ENCODE measurements around the gene TMEM42. TPM values are rescaled to one million over a fixed set of nuclear protein-coding genes. Genes with fewer than 3 reads are reported as not detected.

TMEM42 gene
- total RNA-seq, 1 experiment from 2014 or later, result 15.0 TPM

DNA sequence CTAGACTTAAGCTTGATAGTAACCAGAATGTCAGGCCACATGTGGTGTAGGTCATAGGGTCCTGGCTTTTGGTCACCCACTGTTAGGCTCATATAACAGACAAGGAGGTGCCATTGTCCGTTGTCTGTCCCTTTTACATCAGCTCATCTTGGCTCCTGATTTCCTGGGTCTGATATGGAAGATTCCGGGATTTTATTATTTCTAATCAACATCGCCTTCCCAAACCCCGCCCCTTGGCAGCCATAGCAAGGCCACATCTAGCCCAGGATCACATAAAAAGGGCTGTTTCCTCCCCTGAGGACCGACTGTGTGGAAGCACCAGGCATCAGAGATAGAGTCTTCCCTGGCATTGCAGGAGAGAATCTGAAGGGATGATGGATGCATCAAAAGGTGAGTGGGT lies 12.6 kb downstream of the TMEM42 start, which contains the start of gene TGM4:
Gene TGM4, plus strand, starts transcription at position 301 of the 400 bp plus-strand sequence. Its CDS starts 71 bp downstream, at position 372.
- no peaks in the 10 kb centered on the region for H3K9me3 Mint-ChIP-seq
- POLR2A ChIA-PET, result no interaction called here
- H3K27me3 Mint-ChIP-seq (ENCODE audit: low read depth), result no peaks in the 10 kb centered on the region
- TF ChIP-seq HMGA2 (CRISPR knock-in tag; IDR thresholded peaks at IDR 0.05) (no peak), ETV6 (CRISPR knock-in tag; IDR thresholded peaks at IDR 0.05) (no peak), CREB1 (CRISPR knock-in tag; IDR thresholded peaks at IDR 0.05) (no peak), NFATC4 (CRISPR knock-in tag; IDR thresholded peaks at IDR 0.05) (no peak), NFE2L1 (CRISPR knock-in tag; IDR thresholded peaks at IDR 0.05) (no peak), JUN (CRISPR knock-in tag; IDR thresholded peaks at IDR 0.05) (no peak), GRHL2 (CRISPR knock-in tag; IDR thresholded peaks at IDR 0.05; ENCODE audit: insufficient replicate concordance, severe bottlenecking) (no peak), GTF2I (CRISPR knock-in tag; conservative IDR thresholded peaks at IDR 0.05) (no peak), RORB (CRISPR knock-in tag; IDR thresholded peaks at IDR 0.05) (no peak), ZNF263 (CRISPR knock-in tag; IDR thresholded peaks at IDR 0.05; ENCODE audit: low read depth) (no peak), TEAD1 (CRISPR knock-in tag; IDR thresholded peaks at IDR 0.05) (no peak), ZNF423 (CRISPR knock-in tag; IDR thresholded peaks at IDR 0.05) (no peak), ZNF232 (CRISPR knock-in tag; IDR thresholded peaks at IDR 0.05) (no peak), SMAD4 (CRISPR knock-in tag; IDR thresholded peaks at IDR 0.05) (no peak)
- TF ChIP-seq, protein P1, sequence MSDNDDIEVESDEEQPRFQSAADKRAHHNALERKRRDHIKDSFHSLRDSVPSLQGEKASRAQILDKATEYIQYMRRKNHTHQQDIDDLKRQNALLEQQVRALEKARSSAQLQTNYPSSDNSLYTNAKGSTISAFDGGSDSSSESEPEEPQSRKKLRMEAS (CRISPR knock-in tag; IDR thresholded peaks at IDR 0.05), result no peak
- TF ChIP-seq, protein P2, sequence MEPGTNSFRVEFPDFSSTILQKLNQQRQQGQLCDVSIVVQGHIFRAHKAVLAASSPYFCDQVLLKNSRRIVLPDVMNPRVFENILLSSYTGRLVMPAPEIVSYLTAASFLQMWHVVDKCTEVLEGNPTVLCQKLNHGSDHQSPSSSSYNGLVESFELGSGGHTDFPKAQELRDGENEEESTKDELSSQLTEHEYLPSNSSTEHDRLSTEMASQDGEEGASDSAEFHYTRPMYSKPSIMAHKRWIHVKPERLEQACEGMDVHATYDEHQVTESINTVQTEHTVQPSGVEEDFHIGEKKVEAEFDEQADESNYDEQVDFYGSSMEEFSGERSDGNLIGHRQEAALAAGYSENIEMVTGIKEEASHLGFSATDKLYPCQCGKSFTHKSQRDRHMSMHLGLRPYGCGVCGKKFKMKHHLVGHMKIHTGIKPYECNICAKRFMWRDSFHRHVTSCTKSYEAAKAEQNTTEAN (CRISPR knock-in tag; IDR thresholded peaks at IDR 0.05), result no peak
- TF ChIP-seq, protein P3, sequence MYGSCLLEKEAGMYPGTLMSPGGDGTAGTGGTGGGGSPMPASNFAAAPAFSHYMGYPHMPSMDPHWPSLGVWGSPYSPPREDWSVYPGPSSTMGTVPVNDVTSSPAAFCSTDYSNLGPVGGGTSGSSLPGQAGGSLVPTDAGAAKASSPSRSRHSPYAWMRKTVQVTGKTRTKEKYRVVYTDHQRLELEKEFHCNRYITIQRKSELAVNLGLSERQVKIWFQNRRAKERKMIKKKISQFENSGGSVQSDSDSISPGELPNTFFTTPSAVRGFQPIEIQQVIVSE (CRISPR knock-in tag; IDR thresholded peaks at IDR 0.05; ENCODE audit: borderline replicate concordance), result no peak
- TF ChIP-seq, protein P4, sequence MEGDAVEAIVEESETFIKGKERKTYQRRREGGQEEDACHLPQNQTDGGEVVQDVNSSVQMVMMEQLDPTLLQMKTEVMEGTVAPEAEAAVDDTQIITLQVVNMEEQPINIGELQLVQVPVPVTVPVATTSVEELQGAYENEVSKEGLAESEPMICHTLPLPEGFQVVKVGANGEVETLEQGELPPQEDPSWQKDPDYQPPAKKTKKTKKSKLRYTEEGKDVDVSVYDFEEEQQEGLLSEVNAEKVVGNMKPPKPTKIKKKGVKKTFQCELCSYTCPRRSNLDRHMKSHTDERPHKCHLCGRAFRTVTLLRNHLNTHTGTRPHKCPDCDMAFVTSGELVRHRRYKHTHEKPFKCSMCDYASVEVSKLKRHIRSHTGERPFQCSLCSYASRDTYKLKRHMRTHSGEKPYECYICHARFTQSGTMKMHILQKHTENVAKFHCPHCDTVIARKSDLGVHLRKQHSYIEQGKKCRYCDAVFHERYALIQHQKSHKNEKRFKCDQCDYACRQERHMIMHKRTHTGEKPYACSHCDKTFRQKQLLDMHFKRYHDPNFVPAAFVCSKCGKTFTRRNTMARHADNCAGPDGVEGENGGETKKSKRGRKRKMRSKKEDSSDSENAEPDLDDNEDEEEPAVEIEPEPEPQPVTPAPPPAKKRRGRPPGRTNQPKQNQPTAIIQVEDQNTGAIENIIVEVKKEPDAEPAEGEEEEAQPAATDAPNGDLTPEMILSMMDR (IDR thresholded peaks at IDR 0.05), result no peak
- CTCF ChIA-PET, result no interaction called here
- H3K4me1 Mint-ChIP-seq, result peaks cover 4% of the 10 kb centered on the region; the same call in 1 of the 2 replicates
- DNase-seq (ENCODE audit: low spot score) (no peak), ATAC-seq (no peak)
- no peak within 1 kb of the TSS for H3K27ac Mint-ChIP-seq
- no peaks in the 10 kb centered on the region for H3K36me3 Mint-ChIP-seq
- no peak within 1 kb of the TSS for H3K4me3 Mint-ChIP-seq

DNA sequence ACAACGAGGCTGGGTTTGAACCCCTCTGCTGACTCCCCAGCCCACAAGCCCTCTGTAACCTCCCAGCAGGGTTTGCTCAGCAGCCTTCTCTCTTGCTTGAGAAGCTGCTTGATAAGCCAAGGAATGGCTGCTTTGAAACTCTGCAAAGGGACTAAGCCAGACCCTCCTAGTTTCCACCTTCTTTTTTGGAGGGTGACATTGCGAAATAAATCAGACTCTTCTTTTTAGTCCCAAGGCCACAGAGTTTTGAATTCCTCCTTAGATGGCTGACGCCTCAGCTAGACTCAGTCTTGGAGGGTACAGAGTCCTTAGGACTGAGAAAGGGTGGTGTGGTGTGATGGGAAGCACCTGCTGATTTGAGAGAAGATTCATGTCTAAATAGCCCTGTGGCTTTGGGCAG lies 13.9 kb downstream of the TMEM42 start:
- no peak overlapping the region for H3K4me3 Mint-ChIP-seq
- no peaks in the 10 kb centered on the region for H3K27me3 Mint-ChIP-seq (ENCODE audit: low read depth)
- peaks cover 4% of the 10 kb centered on the region; the same call in 1 of the 2 replicates for H3K4me1 Mint-ChIP-seq
- H3K27ac Mint-ChIP-seq, result no peak overlapping the region
- no peaks in the 10 kb centered on the region for H3K9me3 Mint-ChIP-seq
- CTCF ChIA-PET, result no interaction called here
- no peaks in the 10 kb centered on the region for H3K36me3 Mint-ChIP-seq
- DNase-seq (ENCODE audit: low spot score) (no peak), ATAC-seq (no peak)
- POLR2A ChIA-PET, result no interaction called here
- TF ChIP-seq, protein P5, sequence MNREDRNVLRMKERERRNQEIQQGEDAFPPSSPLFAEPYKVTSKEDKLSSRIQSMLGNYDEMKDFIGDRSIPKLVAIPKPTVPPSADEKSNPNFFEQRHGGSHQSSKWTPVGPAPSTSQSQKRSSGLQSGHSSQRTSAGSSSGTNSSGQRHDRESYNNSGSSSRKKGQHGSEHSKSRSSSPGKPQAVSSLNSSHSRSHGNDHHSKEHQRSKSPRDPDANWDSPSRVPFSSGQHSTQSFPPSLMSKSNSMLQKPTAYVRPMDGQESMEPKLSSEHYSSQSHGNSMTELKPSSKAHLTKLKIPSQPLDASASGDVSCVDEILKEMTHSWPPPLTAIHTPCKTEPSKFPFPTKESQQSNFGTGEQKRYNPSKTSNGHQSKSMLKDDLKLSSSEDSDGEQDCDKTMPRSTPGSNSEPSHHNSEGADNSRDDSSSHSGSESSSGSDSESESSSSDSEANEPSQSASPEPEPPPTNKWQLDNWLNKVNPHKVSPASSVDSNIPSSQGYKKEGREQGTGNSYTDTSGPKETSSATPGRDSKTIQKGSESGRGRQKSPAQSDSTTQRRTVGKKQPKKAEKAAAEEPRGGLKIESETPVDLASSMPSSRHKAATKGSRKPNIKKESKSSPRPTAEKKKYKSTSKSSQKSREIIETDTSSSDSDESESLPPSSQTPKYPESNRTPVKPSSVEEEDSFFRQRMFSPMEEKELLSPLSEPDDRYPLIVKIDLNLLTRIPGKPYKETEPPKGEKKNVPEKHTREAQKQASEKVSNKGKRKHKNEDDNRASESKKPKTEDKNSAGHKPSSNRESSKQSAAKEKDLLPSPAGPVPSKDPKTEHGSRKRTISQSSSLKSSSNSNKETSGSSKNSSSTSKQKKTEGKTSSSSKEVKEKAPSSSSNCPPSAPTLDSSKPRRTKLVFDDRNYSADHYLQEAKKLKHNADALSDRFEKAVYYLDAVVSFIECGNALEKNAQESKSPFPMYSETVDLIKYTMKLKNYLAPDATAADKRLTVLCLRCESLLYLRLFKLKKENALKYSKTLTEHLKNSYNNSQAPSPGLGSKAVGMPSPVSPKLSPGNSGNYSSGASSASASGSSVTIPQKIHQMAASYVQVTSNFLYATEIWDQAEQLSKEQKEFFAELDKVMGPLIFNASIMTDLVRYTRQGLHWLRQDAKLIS (CRISPR knock-in tag; IDR thresholded peaks at IDR 0.05; ENCODE audit: borderline replicate concordance), result no peak
- TF ChIP-seq EMX1 (CRISPR knock-in tag; IDR thresholded peaks at IDR 0.05), result no peak
- TF ChIP-seq, protein P6, sequence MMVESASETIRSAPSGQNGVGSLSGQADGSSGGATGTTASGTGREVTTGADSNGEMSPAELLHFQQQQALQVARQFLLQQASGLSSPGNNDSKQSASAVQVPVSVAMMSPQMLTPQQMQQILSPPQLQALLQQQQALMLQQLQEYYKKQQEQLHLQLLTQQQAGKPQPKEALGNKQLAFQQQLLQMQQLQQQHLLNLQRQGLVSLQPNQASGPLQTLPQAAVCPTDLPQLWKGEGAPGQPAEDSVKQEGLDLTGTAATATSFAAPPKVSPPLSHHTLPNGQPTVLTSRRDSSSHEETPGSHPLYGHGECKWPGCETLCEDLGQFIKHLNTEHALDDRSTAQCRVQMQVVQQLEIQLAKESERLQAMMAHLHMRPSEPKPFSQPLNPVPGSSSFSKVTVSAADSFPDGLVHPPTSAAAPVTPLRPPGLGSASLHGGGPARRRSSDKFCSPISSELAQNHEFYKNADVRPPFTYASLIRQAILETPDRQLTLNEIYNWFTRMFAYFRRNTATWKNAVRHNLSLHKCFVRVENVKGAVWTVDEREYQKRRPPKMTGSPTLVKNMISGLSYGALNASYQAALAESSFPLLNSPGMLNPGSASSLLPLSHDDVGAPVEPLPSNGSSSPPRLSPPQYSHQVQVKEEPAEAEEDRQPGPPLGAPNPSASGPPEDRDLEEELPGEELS (CRISPR knock-in tag; IDR thresholded peaks at IDR 0.05), result no peak
- no peak for TF ChIP-seq ETV6 (CRISPR knock-in tag; IDR thresholded peaks at IDR 0.05)
- TF ChIP-seq NR2C2 (CRISPR knock-in tag; IDR thresholded peaks at IDR 0.05), result no peak
- TF ChIP-seq, protein P7, sequence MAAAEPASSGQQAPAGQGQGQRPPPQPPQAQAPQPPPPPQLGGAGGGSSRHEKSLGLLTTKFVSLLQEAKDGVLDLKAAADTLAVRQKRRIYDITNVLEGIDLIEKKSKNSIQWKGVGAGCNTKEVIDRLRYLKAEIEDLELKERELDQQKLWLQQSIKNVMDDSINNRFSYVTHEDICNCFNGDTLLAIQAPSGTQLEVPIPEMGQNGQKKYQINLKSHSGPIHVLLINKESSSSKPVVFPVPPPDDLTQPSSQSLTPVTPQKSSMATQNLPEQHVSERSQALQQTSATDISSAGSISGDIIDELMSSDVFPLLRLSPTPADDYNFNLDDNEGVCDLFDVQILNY (CRISPR knock-in tag; IDR thresholded peaks at IDR 0.05), result no peak
- no peak for TF ChIP-seq ATF1 (CRISPR knock-in tag; IDR thresholded peaks at IDR 0.05)
- no peak for TF ChIP-seq GABPB1 (CRISPR knock-in tag; IDR thresholded peaks at IDR 0.05)
